Stimulated activated CD8-positive, alpha-beta memory T cell treated with anti-CD3 and anti-CD28 coated beads, Interleukin-4, amount 100 ng/mL, for 48 hours (primary cell): Measurements from ENCODE around the gene LGALS12.

ENCODE experiments used
- DNase-seq: peaks from one replicate; pipeline ENCODE4 v3.0.0-alpha.2; 2020

Gene LGALS12

GRCh38 chr11:63505857-63506528 is at the start of gene LGALS12:
Gene LGALS12, plus strand, starts transcription at chr11:63506084. Its CDS starts 375 bp downstream, at chr11:63506459.
- no peak for DNase-seq

- no peak for DNase-seq
Measured at GRCh38 chr11:63459586-63459985, 46.3 kb upstream of the LGALS12 start.

- no peak for DNase-seq
Measured at GRCh38 chr11:63462137-63462536, 43.7 kb upstream of the LGALS12 start.

DNA sequence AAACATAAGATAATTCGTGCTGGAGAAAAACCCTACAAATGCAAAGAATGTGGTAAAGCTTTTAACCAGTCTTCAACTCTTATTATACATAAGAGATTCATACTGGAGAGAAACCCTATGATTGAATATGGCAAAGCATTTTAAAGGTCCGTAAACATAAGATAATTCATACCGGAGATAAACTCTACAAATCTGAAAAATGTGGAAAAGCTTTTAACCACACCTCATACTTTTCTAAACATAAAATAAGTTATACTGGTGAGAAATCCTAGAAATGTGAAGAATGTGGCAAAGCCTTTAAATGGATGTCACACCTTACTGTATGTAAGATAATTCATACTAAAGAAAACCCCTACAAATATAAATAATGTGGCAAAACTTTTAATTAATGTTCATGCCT is 35.6 kb upstream of the LGALS12 start:
- no peak for DNase-seq

- DNase-seq = no peak
Measured at GRCh38 chr11:63472372-63472771, 33.5 kb upstream of the LGALS12 start.

DNA sequence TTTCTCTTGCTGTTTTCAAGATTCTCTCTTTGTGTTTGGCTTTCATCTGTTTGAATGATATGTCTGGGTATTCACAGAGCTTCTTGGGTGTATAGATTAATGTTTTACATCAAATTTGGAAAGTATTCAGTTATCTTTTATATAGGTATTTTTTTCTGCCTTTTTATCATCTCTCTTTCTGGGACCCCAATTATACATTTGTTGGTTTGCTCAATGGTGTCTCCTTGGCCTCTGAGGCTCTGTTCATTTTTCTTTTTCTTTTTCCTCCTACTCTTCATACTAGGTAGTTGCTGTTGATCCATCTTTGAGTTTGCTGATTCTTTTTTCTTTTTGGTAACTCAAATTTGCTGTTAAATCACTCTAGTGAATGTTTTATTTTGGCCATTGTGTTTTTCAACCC is 29.3 kb upstream of the LGALS12 start:
- DNase-seq = no peak

DNA sequence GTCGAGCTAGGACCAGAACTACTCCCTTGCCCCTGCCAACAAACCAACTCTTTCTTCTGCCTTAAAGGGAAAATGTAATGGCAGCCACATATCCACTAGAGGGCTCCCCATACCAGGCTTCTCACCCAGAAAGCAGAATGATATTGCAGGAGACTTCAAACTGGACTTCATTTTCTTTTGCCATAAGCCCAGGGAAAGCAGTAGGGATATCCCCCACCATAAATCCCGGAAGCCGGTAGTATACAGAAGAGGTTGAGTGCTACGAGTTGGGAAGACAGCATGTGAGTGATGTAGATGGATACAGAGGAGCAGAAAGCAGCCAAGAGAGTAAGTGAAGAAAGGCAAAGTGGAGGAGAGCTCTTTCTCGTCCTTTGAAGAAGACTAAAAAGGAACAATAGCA is 27.0 kb upstream of the LGALS12 start:
- DNase-seq = peak; percentile 56

DNA sequence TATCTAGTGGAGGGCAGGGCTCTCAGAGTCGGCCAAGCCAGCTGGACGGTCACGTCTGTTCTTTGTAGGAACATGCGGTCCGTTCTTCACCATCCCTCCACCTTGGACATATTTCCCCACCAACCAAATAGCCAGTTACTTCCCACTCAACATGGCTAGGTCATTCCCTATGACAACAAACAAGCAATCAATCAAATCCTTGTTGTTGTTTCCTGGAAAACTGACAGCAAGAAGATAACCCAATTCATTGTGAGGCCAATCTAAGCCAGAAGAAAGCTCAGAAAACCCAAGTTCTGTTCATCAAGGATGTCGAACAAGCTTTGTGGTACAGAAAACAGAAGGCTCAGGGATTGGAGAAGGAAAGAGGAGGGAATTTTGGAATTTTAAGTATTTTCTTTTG is 25.8 kb upstream of the LGALS12 start:
- DNase-seq = no peak

GRCh38 chr11:63485777-63486176 is 20.1 kb upstream of the LGALS12 start:
- no peak for DNase-seq

- no peak for DNase-seq
Measured at GRCh38 chr11:63488789-63489188, 17.1 kb upstream of the LGALS12 start.

- DNase-seq = no peak
Measured at GRCh38 chr11:63489879-63490278, 16.0 kb upstream of the LGALS12 start.

- peak; percentile 42 for DNase-seq
Measured at GRCh38 chr11:63490551-63491239, 15.2 kb upstream of the LGALS12 start, which contains the start of gene PLAAT5. Gene PLAAT5, minus strand, starts transcription at chr11:63491167. Its CDS starts 133 bp downstream, at chr11:63491034.

DNA sequence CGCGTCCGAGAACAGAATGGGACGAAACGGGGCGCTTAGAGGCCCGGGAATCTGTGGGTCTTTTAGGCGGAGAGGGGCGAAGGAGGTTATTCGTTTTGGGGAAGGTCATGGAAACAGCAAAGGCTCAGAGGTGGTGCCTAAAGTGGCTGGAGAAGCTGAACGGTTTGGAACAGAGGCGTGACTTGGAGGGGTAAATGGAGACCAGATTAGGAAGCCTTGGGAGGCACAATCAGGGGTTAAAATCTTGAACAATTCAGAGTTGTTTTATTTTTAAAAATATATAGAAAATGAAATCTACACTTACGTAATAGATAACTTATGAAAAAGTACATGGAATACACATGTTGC is 14.7 kb upstream of the LGALS12 start:
- DNase-seq = no peak

DNA sequence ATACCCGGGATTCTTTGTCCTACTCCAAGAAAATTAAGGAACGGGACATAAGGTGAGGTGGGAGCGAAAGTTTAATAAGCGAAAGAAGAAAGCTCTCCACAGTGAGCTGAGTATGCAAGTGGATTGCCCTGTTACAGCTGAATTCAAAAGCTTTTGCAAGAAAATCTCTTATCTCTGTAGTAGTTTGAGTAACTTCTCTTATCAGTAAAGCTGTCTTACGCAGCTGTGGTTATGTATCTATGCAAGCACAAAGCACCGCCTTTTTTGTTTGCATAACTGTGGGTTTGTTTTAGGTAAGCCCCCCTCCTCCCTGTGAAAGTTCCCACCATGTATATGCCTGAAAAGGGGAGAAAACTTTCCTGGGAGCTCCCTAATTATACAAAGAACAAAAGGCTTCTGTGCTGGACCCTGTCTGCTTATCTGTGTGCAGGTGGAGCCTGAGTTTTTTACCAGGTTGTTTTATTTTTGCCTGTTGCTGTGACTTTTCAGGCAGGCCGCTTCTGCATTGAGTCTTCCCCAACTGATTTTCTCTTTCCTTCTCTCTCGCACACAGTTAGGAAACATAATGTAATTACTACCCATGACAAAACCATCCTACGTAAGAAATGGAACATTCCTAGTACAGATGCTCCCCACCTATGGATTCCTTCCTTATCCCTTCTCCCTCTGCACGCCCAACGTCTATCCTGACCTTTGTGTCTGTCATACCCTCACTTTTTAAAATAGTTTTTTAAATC is 14.1 kb upstream of the LGALS12 start:
- DNase-seq = no peak

DNA sequence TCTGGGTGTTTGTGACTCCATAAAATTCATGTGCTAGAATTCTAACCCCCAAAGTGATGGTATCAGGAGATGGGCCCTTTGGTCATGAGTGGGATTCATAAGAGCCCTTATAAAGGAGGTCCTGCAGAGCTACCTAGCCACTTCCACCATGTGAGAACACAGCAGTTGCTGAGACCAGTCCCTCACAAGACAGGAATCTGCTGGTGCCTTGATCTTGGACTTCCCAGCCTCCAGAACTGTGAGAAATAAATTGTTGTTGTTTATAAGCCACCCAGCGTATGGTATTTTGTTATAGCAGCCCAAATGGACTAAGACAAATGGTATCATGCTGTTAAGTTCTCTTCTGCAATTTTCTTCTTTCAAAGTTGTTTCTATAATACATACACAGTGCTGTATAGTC is 13.4 kb upstream of the LGALS12 start:
- no peak for DNase-seq

GRCh38 chr11:63493127-63493526 is 12.8 kb upstream of the LGALS12 start:
- DNase-seq = no peak

DNA sequence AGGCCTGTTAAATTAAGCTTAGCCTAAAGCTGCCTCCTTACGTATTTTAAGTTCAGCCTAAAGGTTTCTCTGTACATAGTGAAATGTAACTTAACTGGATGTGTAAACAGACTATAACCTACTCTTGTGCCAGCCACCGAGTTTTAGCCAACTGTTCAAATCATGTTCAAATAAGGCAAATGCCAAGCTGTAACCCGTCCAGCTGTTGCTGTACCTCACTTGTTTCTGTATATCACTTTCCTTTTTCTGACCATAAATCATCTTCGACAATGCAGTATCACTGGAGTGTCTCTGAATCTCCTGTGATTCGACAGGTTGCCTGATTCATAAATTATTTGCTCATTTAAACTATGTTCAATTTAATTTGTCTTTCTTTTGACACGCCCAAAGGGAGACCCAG is 10.9 kb upstream of the LGALS12 start:
- no peak for DNase-seq

DNA sequence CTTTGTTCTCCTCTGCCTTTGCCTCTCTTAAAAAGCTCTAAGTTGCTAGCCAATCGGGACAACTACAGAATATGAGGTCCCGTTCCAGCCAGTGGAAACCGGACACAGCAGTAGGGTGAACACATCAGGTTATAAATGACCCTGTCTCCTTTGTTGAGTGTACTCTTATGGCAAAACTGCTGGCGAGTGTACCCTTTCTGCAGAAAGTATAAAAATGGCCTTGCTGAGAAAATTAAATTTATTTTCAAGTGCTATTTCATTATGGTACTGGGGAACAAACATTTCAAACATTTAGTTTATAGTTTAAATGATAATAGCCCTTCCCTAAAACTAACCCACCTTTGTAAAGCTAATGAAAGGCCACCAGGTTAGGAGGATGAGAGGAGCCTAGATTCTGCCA is 6.0 kb upstream of the LGALS12 start:
- no peak for DNase-seq

DNA sequence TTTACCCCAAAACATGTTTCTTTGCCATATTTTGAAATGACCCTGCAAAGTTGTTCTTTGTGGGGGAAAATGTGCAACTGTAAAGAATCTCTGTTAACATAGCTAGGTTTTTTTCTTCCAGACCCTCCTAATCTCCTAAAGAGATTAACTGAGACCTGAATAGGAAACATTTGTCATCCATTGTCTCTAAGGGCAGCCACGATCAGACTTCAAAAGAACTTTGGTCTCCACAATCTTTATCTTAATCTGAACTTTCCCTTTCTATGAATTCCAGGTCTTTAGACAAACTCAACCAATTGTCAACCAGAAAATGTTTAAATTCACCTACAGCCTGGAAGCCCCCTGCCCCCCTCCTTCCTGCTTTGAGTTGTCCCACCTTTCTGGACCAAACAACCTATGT is 4.6 kb upstream of the LGALS12 start:
- no peak for DNase-seq

- no peak for DNase-seq
Measured at GRCh38 chr11:63502252-63502820, 3.5 kb upstream of the LGALS12 start.

DNA sequence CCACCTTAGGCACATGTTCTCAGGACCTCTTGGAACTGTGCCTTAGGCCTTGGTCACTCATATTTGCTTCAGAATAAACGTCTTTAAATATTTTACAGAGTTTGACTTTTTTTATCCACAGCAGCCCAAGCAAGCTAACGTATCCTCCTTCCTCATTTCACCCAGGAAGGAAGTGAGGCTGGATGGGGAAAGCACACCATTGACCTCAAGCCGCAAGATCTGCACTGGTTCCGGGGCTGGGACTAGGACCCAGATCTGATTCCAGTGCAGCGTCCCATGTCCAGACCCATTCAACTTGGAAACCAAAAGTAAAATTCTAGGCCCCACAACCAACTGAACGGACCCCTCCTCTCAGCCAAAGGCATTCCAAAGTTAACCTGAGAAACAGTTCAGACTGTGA is 2.4 kb upstream of the LGALS12 start:
- no peak for DNase-seq

DNA sequence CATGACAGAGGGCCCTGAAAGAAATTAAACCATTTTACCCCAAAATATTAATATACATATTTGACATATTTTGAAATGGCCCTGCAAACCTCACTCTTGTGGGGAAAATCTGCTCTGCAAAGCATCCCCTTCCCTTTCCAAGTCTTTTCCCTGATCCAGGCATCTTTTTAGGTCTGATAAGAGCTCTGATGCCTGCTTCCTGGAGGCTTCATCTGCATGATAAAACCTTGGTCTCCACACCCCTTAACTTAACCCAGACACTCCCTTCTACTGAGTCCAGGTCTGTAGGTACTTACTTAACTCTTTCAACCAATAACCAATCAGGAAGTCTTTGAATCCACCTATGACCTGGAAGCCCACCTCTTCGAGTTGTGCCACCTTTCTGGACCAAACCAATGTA is 1.8 kb upstream of the LGALS12 start:
- no peak for DNase-seq

GRCh38 chr11:63504933-63505586 is 824 bp upstream of the LGALS12 start:
- DNase-seq = no peak
